ENCODE results near the gene SPATA3.
"Not testable (repeated sequence)": the region's sequence is repeated elsewhere in the genome, so short reads cannot be mapped to it uniquely, and the experiment has no call there.

The SPATA3 gene
- total RNA-seq = 0 to 0.18 (median 0.04) reads per million in 4 experiments

DNA sequence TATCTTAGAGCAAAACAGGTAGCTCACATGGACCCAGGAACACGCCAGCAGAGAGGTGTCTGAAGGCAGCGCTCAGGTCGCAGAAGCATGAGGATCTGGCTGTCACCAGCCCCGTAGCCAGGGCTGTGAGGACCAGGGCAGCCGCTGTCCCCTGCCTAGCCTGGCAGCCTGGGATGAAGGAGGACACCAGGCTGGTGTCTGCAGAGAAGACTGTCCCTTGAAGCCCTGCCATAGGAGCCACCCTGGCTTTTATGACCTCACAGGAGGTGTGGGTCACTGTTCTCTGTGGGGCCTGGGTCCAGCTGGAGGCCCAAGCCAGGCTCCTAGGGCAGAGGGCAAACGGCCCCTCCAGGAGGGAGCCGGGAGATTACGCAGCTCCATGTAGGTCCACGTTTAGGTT is at the start of gene SPATA3:
Gene SPATA3 (plus strand): TSS at position 301 of the 400 bp plus-strand sequence. CDS start 113 bp downstream, outside the sequence.
- DNase-seq = no peak

DNA sequence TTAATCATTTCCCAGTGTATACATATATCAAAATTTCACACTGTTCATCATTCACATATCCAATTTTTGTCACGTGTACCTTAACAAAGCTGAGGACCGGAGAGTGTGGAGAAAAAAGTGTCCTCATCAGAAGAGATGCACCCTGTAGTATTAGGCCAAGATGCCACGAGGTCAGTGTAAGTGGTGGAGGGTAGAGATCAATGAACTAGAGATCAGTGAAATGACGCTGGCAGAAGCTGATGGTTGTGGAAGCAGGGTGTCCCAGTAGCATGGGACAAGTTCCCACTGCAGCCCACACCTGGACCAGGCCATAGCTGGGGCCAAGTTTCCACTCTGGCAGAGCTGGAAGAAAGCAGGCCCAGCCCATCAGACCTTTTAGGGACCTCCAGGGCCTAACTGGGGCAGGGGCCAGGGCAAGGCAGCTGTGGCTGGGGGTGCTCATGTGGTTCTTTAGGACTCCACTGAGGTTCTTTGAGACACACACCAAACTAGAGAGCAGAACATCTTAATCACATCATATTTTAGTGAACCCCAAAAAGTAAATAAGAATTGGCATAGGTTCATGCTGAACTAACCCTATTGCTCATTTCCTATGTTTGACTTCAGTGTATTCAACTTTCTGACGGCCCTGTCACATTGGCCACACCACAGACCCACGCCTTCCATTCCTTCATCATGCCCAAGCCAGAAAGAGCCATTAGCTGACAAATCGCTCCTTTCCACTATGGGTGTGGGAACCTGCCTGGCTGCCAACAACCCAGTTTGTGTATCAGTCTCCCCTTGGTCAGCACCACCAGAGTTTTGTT is 49.3 kb upstream of the SPATA3 start:
- no peak for DNase-seq

DNA sequence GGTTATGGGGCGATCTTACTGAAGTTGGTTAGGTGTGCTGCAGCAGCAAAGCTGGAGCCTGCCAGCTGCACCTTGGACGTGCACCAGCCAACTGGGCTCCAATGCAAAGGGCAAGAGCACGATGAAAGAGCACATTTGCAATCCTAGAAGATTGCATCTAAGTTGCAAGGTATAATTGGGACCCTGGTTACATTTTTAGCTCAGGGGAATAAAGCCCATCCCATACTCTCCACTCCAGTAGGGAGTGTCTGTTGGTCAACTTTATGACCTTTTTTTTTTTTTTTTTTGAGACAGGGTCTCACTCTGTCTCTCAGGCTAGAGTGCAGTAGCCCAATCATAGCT is 48.7 kb upstream of the SPATA3 start:
- no peak for DNase-seq

DNA sequence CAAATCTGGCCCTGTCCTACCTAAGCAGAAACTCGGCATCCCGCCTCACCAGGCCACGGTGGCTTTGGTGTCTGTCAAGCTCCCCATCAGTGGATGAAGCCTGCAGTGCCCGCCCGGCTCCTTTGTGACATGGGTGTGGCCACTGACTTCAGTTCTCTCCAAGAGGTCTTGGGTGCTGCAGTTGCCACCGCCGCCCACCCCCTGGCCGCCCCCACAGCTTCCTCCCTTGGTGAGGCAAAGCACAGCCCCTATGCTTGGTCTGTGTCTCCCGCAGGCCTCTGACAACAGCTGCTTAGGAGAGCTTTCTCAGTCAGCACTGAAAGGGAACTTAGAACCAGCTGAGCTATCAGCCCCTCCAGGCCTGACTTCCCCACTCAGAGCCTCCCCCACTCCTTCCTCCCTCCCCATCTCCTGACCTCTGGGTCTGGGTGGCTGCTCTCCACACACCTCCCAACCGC is 48.0 kb upstream of the SPATA3 start:
- DNase-seq = no peak

- DNase-seq = no peak
Measured at GRCh38 chr2:230949966-230950873, 45.7 kb upstream of the SPATA3 start.

DNA sequence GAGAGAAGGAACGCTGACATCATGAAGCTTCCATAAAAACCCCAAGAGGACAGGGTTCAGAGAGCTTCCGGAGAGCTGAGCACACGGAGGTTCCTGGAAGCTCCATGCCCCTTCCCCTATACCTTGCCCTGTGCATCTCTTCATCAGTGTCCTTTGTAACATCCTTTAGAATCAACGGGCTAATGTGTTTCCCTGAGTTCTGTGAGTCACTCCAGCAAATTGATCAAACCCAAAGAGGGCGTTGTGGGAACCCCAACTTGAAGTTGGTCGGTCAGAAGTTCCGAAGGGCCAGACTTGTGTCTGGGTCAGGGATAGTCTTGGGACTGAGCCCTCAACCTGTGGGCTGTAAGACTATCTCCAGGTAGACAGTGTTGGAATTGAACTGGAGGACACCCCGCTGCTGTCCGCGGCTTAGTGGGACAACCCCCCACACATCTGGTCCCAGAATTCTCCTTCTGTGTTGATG is 45.0 kb upstream of the SPATA3 start:
- no peak for DNase-seq

GRCh38 chr2:230951396-230951795 is 44.5 kb upstream of the SPATA3 start:
- DNase-seq = no peak

DNA sequence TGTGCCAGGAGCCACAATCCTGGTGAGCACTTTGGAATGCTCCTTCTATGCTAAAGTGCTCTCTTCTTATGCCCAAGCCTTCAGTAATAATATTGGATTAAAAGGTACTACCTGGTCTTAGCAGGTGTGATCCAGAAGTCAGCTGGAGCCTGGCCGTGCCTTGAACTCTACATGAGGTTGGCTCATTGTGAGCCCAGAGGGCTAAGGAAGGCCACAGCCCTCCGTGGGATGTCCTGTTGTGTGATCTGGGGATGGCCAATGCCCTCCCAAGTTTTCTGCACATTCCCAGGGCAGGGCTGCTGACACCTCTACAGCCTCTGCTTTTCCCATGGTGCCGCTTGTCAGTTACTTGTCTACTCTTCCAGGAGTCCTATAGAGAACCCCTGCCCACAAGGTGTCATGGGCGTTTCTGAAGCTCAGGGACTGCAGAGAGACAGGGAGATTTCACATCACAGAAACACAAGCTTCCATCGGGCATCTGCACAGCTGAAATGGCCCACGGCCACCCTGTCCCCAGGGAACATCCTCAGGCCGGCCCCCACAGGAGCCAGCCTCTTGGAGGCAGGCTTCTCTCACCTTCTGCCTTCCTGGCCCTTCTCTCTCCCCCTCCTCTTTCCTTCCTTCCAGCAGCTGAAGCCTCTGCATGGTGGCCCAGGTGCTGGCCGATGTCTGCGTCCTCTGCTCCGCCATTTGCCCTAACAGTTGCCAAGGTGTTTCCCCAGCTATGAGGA is 43.5 kb upstream of the SPATA3 start:
- DNase-seq = no peak

DNA sequence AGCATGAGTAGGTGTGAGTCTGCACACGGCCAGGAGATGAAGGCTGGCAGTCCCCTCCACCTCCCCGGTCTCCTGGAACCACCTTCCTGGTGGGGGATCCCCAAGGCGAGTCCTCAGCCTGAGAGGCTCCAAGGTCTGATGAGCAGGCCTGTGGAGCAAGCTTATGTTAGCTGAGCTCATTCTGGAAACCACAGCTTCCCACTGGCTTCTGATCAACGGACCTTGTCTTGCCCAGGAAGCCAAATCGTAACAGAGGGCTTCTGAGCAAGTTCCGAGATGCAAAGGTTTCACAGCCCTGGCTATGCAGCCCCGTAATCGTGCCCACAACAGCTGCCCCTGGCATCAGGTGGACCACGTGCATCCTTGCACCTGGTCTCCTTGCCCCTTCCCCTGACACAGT is 42.1 kb upstream of the SPATA3 start:
- no peak for DNase-seq

- DNase-seq = no peak
Measured at GRCh38 chr2:230954746-230955145, 41.2 kb upstream of the SPATA3 start.

GRCh38 chr2:230955163-230955737 is 40.7 kb upstream of the SPATA3 start:
- no peak for DNase-seq

- DNase-seq = no peak
Measured at GRCh38 chr2:230956827-230957755, 38.8 kb upstream of the SPATA3 start.

GRCh38 chr2:230957756-230958391 is 38.0 kb upstream of the SPATA3 start:
- no peak for DNase-seq

GRCh38 chr2:230958820-230959756 is 36.8 kb upstream of the SPATA3 start:
- no peak for DNase-seq

DNA sequence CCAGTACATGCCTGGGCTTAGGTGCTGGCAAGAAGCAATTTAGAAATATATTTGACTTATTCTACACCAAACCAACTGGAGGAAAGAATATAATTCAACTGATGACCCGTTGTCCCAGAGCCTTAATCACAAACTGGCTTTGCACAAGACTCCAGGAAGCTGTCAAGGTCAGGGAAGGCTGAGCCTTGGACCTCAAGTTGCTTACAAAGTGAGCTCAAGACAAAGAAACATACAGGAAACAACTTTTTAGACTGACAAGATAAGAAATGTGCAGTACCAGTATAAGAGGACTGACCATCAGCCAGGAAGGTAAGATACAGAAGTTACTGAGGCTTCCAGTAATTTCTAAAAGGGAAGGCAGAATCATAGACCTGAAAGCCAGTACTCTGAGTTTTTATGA is 35.9 kb upstream of the SPATA3 start:
- DNase-seq = no peak

- DNase-seq = no peak
Measured at GRCh38 chr2:230961091-230961491, 34.8 kb upstream of the SPATA3 start.

DNA sequence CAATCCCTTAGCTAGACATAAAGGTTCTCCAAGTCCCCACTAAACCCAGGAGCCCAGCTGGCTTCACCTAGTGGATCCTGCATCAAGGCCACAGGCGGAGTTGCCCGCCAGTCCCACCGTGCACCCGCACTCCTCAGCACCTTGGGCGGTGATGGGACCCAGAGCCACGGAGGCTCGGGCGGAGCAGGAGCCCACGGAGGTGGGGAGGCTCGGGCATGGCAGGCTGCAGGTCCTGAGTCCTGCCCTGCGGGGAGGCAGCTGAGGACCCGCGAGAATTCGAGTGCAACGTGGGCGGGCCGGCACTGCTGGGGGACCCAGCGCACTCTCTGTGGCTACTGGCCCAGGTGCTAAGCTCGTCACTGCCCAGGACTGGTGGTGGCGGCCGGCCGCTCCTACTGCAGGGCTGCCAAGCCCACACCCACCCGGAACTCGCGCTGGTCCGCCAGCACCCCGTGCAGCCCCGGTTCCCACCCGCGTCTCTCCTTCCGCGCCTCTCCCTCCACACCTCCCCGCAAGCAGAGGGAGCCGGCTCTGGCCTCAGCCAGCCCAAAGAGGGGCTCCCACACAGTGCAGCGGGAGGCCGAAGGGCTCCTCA is 31.7 kb upstream of the SPATA3 start:
- DNase-seq = no peak

DNA sequence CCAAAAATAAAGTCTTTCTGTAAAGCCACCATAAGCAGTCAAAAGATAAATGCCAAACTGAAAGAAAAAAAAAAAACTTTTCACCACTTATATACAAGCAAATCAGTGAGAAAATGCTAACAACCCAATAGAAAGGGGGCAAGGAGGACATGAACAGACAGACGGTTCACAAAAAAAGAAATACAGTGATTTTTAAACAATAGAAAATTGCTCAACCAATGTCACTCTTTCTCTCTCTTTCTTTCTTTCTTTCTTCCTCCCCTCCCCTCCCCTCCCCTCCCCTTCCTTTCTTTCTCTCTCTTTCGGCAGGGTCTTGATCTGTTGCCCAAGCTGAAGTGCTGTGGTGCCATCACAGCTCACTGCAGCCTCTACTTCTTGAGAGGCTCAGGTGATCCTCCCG is 28.8 kb upstream of the SPATA3 start:
- DNase-seq = no peak

GRCh38 chr2:230968314-230968713 is 27.6 kb upstream of the SPATA3 start:
- not testable (repeated sequence) for DNase-seq

Measured in effector CD8-positive, alpha-beta T cell (primary cell).